Spleen (tissue), 7 donors: ENCODE results near the gene SPNS1.

ENCODE experiments used
- POLR2A ChIP-seq, 3 donors: fragments of 450-650 bp; IDR thresholded peaks; one replicate each; pipeline ENCODE4 v1.5.1; 2017; ENCODE audit warnings: antibody characterized with exemption in 3 of 3, mild to moderate bottlenecking in 1 of 3
- TF ChIP-seq, protein P1 (sequence below), 11 experiments: fragments of 200-600 bp in 7 of 11; fragments of 450-650 bp in 4 of 11; sonication (generic) in 4 of 11; IDR thresholded peaks in 8 of 11; conservative IDR thresholded peaks in 3 of 11; 1 replicate in 7 of 11; 2 replicates in 4 of 11; pipeline versions ENCODE4 v1.4.0 to v1.8.0; 2016 to 2021; ENCODE audit warnings: antibody characterized with exemption in 11 of 11, inconsistent platforms in 4 of 11, mild to moderate bottlenecking in 1 of 11
- donor health status: DM: no; HTN: no; CAD: no; lungs with moderate emphysema.
- donor health status: DM: no; HTN: no; CAD: no.
- donor health status: DM: no; HTN: no; CAD: no.

DNA sequence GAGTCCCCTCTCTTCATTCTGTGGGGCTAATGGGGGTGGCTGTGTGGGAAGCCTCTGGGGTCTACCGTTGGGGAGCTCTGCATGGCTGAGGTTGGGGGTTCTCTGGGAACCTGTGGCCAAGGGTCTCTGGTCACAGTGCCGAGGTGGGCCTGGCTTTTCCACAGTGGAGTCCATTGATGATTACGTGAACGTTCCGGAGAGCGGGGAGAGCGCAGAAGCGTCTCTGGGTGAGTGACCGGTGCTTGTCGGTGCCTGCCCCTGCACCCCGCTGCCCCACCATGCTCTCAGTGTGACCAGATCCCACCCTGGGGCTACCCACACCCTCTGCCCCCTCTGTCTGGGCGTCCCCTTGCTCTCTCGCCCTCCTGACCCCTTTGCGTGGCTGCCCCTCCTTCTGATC, 14.8 kb downstream of the SPNS1 start:
- TF ChIP-seq, protein P1, sequence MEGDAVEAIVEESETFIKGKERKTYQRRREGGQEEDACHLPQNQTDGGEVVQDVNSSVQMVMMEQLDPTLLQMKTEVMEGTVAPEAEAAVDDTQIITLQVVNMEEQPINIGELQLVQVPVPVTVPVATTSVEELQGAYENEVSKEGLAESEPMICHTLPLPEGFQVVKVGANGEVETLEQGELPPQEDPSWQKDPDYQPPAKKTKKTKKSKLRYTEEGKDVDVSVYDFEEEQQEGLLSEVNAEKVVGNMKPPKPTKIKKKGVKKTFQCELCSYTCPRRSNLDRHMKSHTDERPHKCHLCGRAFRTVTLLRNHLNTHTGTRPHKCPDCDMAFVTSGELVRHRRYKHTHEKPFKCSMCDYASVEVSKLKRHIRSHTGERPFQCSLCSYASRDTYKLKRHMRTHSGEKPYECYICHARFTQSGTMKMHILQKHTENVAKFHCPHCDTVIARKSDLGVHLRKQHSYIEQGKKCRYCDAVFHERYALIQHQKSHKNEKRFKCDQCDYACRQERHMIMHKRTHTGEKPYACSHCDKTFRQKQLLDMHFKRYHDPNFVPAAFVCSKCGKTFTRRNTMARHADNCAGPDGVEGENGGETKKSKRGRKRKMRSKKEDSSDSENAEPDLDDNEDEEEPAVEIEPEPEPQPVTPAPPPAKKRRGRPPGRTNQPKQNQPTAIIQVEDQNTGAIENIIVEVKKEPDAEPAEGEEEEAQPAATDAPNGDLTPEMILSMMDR (IDR thresholded peaks at IDR 0.05 in 8 of 11, conservative IDR thresholded peaks at IDR 0.05 in 3 of 11): no peak
- TF ChIP-seq POLR2A (IDR thresholded peaks at IDR 0.05): no peak
